ENCODE data around the gene DCP2.

The DCP2 gene

GRCh38 chr5:112934366-112934663, 42.3 kb upstream of the DCP2 start:
- no peak overlapping the region for H3K27ac ChIP-seq
- TF ChIP-seq ZFX (IDR thresholded peaks at IDR 0.05; ENCODE audit: borderline replicate concordance) = no peak
- TF ChIP-seq, protein P1, sequence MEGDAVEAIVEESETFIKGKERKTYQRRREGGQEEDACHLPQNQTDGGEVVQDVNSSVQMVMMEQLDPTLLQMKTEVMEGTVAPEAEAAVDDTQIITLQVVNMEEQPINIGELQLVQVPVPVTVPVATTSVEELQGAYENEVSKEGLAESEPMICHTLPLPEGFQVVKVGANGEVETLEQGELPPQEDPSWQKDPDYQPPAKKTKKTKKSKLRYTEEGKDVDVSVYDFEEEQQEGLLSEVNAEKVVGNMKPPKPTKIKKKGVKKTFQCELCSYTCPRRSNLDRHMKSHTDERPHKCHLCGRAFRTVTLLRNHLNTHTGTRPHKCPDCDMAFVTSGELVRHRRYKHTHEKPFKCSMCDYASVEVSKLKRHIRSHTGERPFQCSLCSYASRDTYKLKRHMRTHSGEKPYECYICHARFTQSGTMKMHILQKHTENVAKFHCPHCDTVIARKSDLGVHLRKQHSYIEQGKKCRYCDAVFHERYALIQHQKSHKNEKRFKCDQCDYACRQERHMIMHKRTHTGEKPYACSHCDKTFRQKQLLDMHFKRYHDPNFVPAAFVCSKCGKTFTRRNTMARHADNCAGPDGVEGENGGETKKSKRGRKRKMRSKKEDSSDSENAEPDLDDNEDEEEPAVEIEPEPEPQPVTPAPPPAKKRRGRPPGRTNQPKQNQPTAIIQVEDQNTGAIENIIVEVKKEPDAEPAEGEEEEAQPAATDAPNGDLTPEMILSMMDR (IDR thresholded peaks at IDR 0.05) = no peak

- TF ChIP-seq, protein P1 (IDR thresholded peaks at IDR 0.05) = no peak
- no peak for TF ChIP-seq ZFX (IDR thresholded peaks at IDR 0.05; ENCODE audit: borderline replicate concordance)
- H3K27ac ChIP-seq = no peak overlapping the region
Observed at GRCh38 chr5:112935675-112936074, 40.9 kb upstream of the DCP2 start.

DNA sequence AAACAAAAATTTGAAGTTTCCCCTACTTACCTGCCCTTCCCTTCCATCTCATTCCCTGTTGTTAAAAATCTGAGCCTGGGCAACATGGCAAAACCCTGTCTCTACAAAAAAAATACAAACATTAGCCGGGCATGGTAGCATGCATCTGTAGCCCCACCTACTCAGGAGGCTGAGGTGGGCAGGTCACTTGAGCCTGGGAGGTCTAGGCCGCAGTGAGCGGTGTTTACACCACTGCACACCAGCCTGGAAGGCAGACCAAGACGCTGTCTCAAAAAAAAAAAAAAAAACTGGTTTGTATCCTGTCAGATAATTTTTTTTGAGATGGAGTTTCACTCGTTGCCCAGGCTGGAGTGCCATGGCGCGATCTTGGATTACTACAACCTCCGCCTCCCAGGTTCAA, 38.3 kb upstream of the DCP2 start:
- no peak overlapping the region for H3K27ac ChIP-seq
- TF ChIP-seq, protein P1 (IDR thresholded peaks at IDR 0.05) = no peak
- no peak for TF ChIP-seq ZFX (IDR thresholded peaks at IDR 0.05; ENCODE audit: borderline replicate concordance)

GRCh38 chr5:112940670-112941069, 35.9 kb upstream of the DCP2 start:
- TF ChIP-seq, protein P1 (IDR thresholded peaks at IDR 0.05) = no peak
- no peak for TF ChIP-seq ZFX (IDR thresholded peaks at IDR 0.05; ENCODE audit: borderline replicate concordance)
- H3K27ac ChIP-seq = no peak overlapping the region

GRCh38 chr5:112948458-112948857, 28.1 kb upstream of the DCP2 start:
- no peak for TF ChIP-seq ZFX (IDR thresholded peaks at IDR 0.05; ENCODE audit: borderline replicate concordance)
- TF ChIP-seq, protein P1 (IDR thresholded peaks at IDR 0.05) = no peak
- no peak overlapping the region for H3K27ac ChIP-seq

GRCh38 chr5:112951124-112951702, 25.4 kb upstream of the DCP2 start:
- no peak for TF ChIP-seq ZFX (IDR thresholded peaks at IDR 0.05; ENCODE audit: borderline replicate concordance)
- TF ChIP-seq, protein P1 (IDR thresholded peaks at IDR 0.05) = no peak
- H3K27ac ChIP-seq = no peak overlapping the region

DNA sequence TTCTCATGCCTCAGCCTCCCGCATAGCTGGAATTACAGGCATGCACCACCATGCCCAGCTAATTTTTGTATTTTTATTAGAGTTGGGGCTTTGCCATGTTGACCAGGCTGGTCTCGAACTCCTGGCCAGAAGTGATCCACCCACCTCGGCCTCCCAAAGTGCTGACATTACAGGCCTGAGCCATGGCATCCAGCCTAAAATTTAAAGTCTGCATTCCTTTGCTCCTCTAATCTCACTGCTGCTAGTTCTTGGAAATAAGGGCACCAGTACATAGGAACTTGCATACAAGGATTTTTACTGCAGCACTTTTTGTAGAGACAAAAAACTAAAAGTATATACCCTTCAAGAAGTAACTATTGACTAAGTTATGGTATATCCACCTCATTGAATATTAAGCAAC, 20.0 kb upstream of the DCP2 start:
- TF ChIP-seq, protein P1 (IDR thresholded peaks at IDR 0.05) = no peak
- no peak for TF ChIP-seq ZFX (IDR thresholded peaks at IDR 0.05; ENCODE audit: borderline replicate concordance)
- H3K27ac ChIP-seq = no peak overlapping the region

All from 22Rv1 (cell line).